ENCODE measurements around the gene MED13L.

- TF ChIP-seq CTCF (IDR thresholded peaks at IDR 0.05): no peak
- no peak for TF ChIP-seq EP300 (IDR thresholded peaks at IDR 0.05)
Observed at GRCh38 chr12:116125956-116126566, 151.4 kb downstream of the MED13L start.
